ENCODE data around the gene CCDC78.
A peak's percentile ranks its signal among the peaks of the same experiment; 100 is the strongest.

Gene CCDC78

GRCh38 chr16:676913-677312 lies 49.3 kb downstream of the CCDC78 start:
- peak; percentile 72 for DNase-seq

- no peak for DNase-seq
Observed at GRCh38 chr16:676565-676902, 49.7 kb downstream of the CCDC78 start.

GRCh38 chr16:675884-676564 lies 50.2 kb downstream of the CCDC78 start:
- DNase-seq: no peak

GRCh38 chr16:674968-675883 lies 51.0 kb downstream of the CCDC78 start, which contains the start of gene RHBDL1:
Gene RHBDL1, plus strand, starts transcription at chr16:675671. Its CDS starts 120 bp downstream, at chr16:675791.
- DNase-seq: no peak

GRCh38 chr16:674214-674881 lies 51.9 kb downstream of the CCDC78 start:
- no peak for DNase-seq

- no peak for DNase-seq
Observed at GRCh38 chr16:673399-673991, 52.7 kb downstream of the CCDC78 start.

GRCh38 chr16:672851-673250 lies 53.4 kb downstream of the CCDC78 start:
- DNase-seq: no peak

Data from NCI-H187 treated with DMSO at 0.1 percent for 48 hours (cell line).